ENCODE results near the gene PTPN6. TPM values are rescaled to one million over a fixed set of nuclear protein-coding genes. Genes with fewer than 3 reads are reported as not detected.
A peak's percentile ranks its signal among the peaks of the same experiment; 100 is the strongest.

Gene PTPN6
- total RNA-seq, 1 experiment from 2014 or later, result 19.8 TPM

GRCh38 chr12:6963016-6963731 lies 12.0 kb downstream of the PTPN6 start:
- peak overlapping the region in 2 of 3 experiments; percentile 98 to 99; a peak in 5 of 7 replicates for H3K27ac Mint-ChIP-seq
- H3K4ac ChIP-seq (ENCODE audit: low read depth, low read length), result no peak overlapping the region
- peaks cover 6% of the 10 kb centered on the region; the same call in 1 of the 2 replicates for H3K4me1 ChIP-seq (ENCODE audit: insufficient read depth, low read length)
- peaks cover 45 to 60% of the 10 kb centered on the region in 2 experiments for H3K4me1 Mint-ChIP-seq
- no peaks in the 10 kb centered on the region for H3K79me1 ChIP-seq (ENCODE audit: insufficient read depth, low read depth, low read length, poor library complexity, severe bottlenecking)
- peaks cover 24 to 41% (median 30%) of the 10 kb centered on the region in 3 experiments for H3K36me3 Mint-ChIP-seq (ENCODE audit: insufficient read depth in 1 of 3, low read depth in 3 of 3)
- TF ChIP-seq CTCF (conservative IDR thresholded peaks at IDR 0.05), result peak; percentile 11; the same call in 1 of the 3 replicates
- H4K8ac ChIP-seq (replicated peaks; ENCODE audit: insufficient read length, low read depth, low read length), result no peak overlapping the region
- H2BK12ac ChIP-seq (ENCODE audit: insufficient read length, low read depth, low read length), result no peak overlapping the region
- no peaks in the 10 kb centered on the region for H3K9me3 ChIP-seq (ENCODE audit: control insufficient read depth, low read depth, low read length)
- H3K4me3 Mint-ChIP-seq, result peak overlapping the region in 1 of 2 experiments; percentile 82; a peak in 2 of 5 replicates
- peak overlapping the region; percentile 72 for H3K4me2 ChIP-seq (ENCODE audit: insufficient read depth, insufficient read length, low read length)
- peak overlapping the region; percentile 54 for H3K9ac ChIP-seq (ENCODE audit: extremely low read depth, insufficient read length, low read length)
- no peak overlapping the region for H2BK120ac ChIP-seq (ENCODE audit: low read depth, low read length, poor library complexity, severe bottlenecking)
- no peak overlapping the region for H3K56ac ChIP-seq (ENCODE audit: insufficient read length, low read depth, low read length)
- DNase-seq, result peak; percentile 96
- peak overlapping the region; percentile 10 for H4K91ac ChIP-seq (ENCODE audit: insufficient read length, low read depth, low read length)
- no peak overlapping the region for H2BK20ac ChIP-seq (ENCODE audit: low read depth, low read length, poor library complexity, severe bottlenecking)
- no peak overlapping the region for H2AK5ac ChIP-seq (ENCODE audit: insufficient read length, low read length)
- no peak overlapping the region for H3K27ac ChIP-seq (ENCODE audit: insufficient read length, low read depth, low read length)
- H3T11ph ChIP-seq (ENCODE audit: low read length), result no peak overlapping the region
- no peak overlapping the region for H4K5ac ChIP-seq (ENCODE audit: insufficient read length, low read depth, low read length)
- H2BK15ac ChIP-seq (ENCODE audit: low read depth, low read length), result no peak overlapping the region
- H3K27me3 ChIP-seq (ENCODE audit: insufficient read depth, low read length), result no peaks in the 10 kb centered on the region
- peaks cover 17% of the 10 kb centered on the region for H3K23me2 ChIP-seq (ENCODE audit: insufficient read length, low read depth, low read length, poor library complexity, severe bottlenecking)
- H4K20me1 ChIP-seq (ENCODE audit: control insufficient read depth, insufficient read depth, insufficient read length), result peaks cover 2% of the 10 kb centered on the region
- H3K18ac ChIP-seq (ENCODE audit: insufficient read length, low read depth, low read length), result peak overlapping the region; percentile 81
- no peak overlapping the region for H2AFZ ChIP-seq (ENCODE audit: low read length)
- no CpG with 5 or more reads among the region's 32 CpGs for WGBS (ENCODE audit: extremely low coverage, insufficient read length, low lambda C conversion rate)
- no peaks in the 10 kb centered on the region; the same call in 1 of the 2 replicates for H3K79me2 ChIP-seq (ENCODE audit: insufficient read depth, low read length)
- no peaks in the 10 kb centered on the region; the same call in 1 of the 2 replicates for H3K27me3 Mint-ChIP-seq (ENCODE audit: low read depth)
- H3K14ac ChIP-seq (ENCODE audit: insufficient read depth, low read length), result peak overlapping the region; percentile 88
- no peak overlapping the region for H2BK5ac ChIP-seq (ENCODE audit: insufficient read length, low read length)
- no peaks in the 10 kb centered on the region for H3K9me3 Mint-ChIP-seq
- H3K23ac ChIP-seq (ENCODE audit: insufficient read length, low read depth, low read length), result no peak overlapping the region

Data from H9 (cell line).